GM12891 (cell line): Measurements from ENCODE around the gene IZUMO4.

Experiments used
- DNase-seq: peaks from one replicate; pipeline ENCODE4 v3.0.0; 2011; ENCODE audit warnings: low spot score; ENCODE audit not compliant: insufficient read length
- FAIRE-seq: peaks from 2 replicates; lab custom pipeline; 2011; peaks lifted over from hg19 to GRCh38; lab: Jason Lieb, UNC
- PAX5 ChIP-seq: IDR thresholded peaks from 2 replicates; pipeline ENCODE4 v1.6.1; 2011; ENCODE audit warnings: low read length, moderate library complexity, mild to moderate bottlenecking; ENCODE audit not compliant: insufficient read depth, severe bottlenecking
- POLR2A ChIP-seq: IDR thresholded peaks from 2 replicates; pipeline ENCODE4 v1.6.1; 2011; ENCODE audit warnings: low read depth, low read length, control low read depth
- POLR2AphosphoS5 ChIP-seq: IDR thresholded peaks from 2 replicates; pipeline ENCODE4 v1.6.1; 2011; ENCODE audit warnings: low read depth, low read length, control low read depth
- POU2F2 ChIP-seq: IDR thresholded peaks from 2 replicates; pipeline ENCODE4 v1.6.1; 2011; ENCODE audit warnings: low read depth, mild to moderate bottlenecking, control low read depth, low read length, moderate library complexity
- SPI1 ChIP-seq: IDR thresholded peaks from 2 replicates; pipeline ENCODE4 v1.6.1; 2011; ENCODE audit warnings: low read depth, low read length, control low read depth
- TAF1 ChIP-seq: IDR thresholded peaks from 2 replicates; pipeline ENCODE4 v1.6.1; 2011; ENCODE audit warnings: low read depth, low read length, control low read depth

IZUMO4 gene

GRCh38 chr19:2096034-2096479 is 658 bp upstream of the IZUMO4 start, which contains the start of gene MOB3A:
Gene MOB3A (minus strand): TSS chr19:2096326. CDS start chr19:2078560, 17,766 bp downstream.
- no peak for FAIRE-seq
- 0 out of 2 replicates have a peak, but pooled peaks have one; percentile 21 for TF ChIP-seq POLR2AphosphoS5
- TF ChIP-seq SPI1, result no peak
- peak; percentile 73 for TF ChIP-seq PAX5
- TF ChIP-seq POU2F2, result peak; percentile 69
- peak; percentile 71; the same call in 1 of the 2 replicates for TF ChIP-seq TAF1
- peak; percentile 38; the same call in 1 of the 2 replicates for TF ChIP-seq POLR2A
- no peak for DNase-seq

- FAIRE-seq (no peak), DNase-seq (no peak)
- TF ChIP-seq TAF1, result no peak
- no peak for TF ChIP-seq PAX5
- TF ChIP-seq SPI1, result no peak
- TF ChIP-seq POU2F2, result no peak
- no peak for TF ChIP-seq POLR2A
- TF ChIP-seq POLR2AphosphoS5, result no peak
These were observed 629 bp downstream of the IZUMO4 start for GRCh38 chr19:2097203-2097885.

GRCh38 chr19:2097886-2098327 is 1.2 kb downstream of the IZUMO4 start:
- FAIRE-seq (no peak), DNase-seq (no peak)
- TF ChIP-seq POLR2A (no peak), POU2F2 (no peak), SPI1 (no peak), TAF1 (no peak), POLR2AphosphoS5 (no peak), PAX5 (no peak)

- TF ChIP-seq SPI1 (no peak), TAF1 (no peak), POU2F2 (no peak), POLR2AphosphoS5 (no peak), POLR2A (no peak), PAX5 (no peak)
- no peak for FAIRE-seq
- no peak for DNase-seq
These were observed 2.4 kb downstream of the IZUMO4 start for GRCh38 chr19:2099054-2099501.

DNA sequence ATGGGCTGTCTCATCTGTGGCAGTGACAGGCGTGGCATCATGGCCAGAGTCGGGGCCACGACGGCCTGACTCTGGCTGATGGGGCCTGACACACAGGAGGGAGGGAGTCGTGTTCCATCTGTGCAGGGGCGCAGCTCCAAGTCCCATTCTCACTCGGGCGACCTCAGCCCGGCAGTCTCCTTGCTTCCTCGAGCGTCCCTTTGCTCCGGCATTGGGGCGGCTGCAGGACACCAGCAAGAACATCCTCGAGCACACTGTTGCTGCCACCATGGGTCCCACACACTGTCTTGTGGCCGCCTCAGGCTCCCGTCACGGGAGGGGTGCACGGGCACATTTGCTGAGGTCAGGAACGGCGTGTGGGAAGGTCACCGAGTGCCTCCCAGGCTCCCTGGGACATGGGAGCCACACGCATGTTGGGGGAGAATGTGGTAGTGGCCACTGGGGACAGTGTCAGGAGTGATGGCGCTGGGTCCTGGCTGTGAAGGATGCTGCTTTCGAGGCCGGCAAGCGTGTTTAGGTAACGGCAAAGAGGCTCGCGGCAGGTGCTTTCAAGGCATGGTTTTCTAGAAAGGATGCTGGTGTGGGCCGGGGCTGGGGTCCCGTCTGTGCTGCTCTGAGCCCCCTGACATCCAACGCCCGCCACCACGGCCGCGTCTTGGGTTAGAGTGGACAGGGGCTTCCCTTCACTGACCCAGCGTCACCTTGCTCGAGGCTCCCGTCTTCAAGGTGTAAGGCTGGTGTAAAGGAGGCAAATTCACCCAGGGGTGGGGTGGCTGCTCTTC is 3.4 kb downstream of the IZUMO4 start:
- TF ChIP-seq SPI1 (no peak), PAX5 (no peak), POLR2A (no peak), TAF1 (no peak), POLR2AphosphoS5 (no peak; the same call in 1 of the 2 replicates), POU2F2 (no peak)
- DNase-seq (no peak), FAIRE-seq (no peak)

DNA sequence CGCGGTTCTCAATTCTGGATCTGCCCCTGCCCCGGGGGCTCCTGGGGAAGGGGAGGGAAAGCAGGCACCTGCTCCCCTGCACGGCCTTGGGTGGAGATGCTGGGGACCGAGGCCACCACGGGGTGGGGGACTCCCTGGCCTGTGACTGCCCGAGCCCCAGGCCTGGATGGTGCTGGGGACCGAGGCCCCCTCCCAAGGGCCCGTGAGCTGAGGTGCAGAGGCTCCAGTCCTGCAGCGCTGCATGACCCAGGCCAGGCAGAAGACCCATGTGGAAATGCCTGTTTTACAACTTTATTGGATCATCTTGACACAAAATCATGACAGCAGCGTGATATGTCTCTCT is 4.0 kb downstream of the IZUMO4 start:
- FAIRE-seq (no peak), DNase-seq (no peak)
- TF ChIP-seq POLR2AphosphoS5 (no peak), TAF1 (no peak), PAX5 (no peak), POU2F2 (no peak), POLR2A (no peak), SPI1 (no peak)

DNA sequence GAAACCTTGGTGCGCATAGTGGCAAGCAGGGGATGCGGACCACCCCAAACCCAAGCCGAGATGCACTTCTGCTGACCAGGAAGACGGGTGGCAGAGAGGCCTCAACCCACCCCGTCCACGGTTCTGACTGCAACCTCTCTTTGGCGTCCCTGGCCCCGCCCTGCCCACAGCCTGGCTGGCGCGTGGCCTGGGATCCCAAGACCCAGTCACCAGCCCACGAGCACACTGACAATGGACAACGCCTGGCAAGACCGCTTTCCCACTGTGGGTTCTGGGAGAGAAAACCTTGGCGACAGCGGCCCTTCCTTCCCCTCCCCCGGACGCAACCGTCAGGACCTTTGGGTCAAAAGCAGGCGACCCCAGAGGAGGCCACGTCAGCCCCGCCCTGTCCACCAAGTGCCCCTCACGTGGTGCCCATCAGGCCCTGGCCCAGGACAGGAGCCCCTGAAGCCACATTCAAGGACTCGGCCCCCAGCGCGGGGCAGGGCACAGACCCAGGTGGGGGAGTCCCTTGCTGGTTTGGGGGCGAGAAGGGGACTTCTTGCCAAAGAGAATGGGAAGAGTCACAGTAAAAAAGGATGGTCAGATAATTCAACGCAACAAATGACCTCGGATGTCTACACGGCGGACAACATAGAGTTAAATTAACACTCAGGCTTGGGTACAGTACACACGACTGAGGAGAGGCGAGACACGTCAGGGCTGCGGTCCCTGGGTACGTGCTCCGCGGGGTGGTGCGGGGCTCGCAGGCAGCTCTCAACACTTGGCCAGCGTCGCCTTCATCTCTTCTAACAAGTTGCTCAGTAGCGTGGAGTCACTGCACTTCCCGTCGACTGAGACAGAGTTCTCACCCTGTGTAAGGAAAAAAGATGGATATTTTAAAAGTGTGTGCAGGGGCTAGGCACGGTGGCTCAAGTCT is 5.0 kb downstream of the IZUMO4 start:
- TF ChIP-seq SPI1 (no peak), POLR2A (no peak), POLR2AphosphoS5 (no peak), PAX5 (no peak), POU2F2 (no peak), TAF1 (no peak)
- FAIRE-seq (no peak), DNase-seq (no peak)

GRCh38 chr19:2103045-2103707 is 6.5 kb downstream of the IZUMO4 start:
- DNase-seq (no peak), FAIRE-seq (no peak)
- no peak for TF ChIP-seq TAF1
- TF ChIP-seq POU2F2, result no peak
- TF ChIP-seq PAX5, result no peak
- no peak for TF ChIP-seq SPI1
- TF ChIP-seq POLR2AphosphoS5, result no peak
- TF ChIP-seq POLR2A, result no peak
